ENCODE results near the gene OR4F15.
"Not testable (repeated sequence)": the region's sequence is repeated elsewhere in the genome, so short reads cannot be mapped to it uniquely, and the experiment has no call there.

Gene OR4F15

GRCh38 chr15:101773496-101774100 is 38.4 kb upstream of the OR4F15 start:
- no peaks in the 10 kb centered on the region for H3K27me3 ChIP-seq
- no peak overlapping the region for H3K4me3 ChIP-seq (ENCODE audit: low read depth in 1 of 2, low read length in 1 of 2)
- H3K9me3 ChIP-seq, result no peaks in the 10 kb centered on the region
- H3K27ac ChIP-seq, result no peak overlapping the region
- H3K4me1 ChIP-seq (ENCODE audit: control insufficient read depth in 1 of 2, insufficient read depth in 1 of 2, low read depth in 1 of 2, low read length in 1 of 2), result no peaks in the 10 kb centered on the region
- TF ChIP-seq CTCF (IDR thresholded peaks at IDR 0.05), result no peak
- H3K36me3 ChIP-seq, result no peaks in the 10 kb centered on the region

- no peak overlapping the region for H3K4me3 ChIP-seq (ENCODE audit: low read depth in 1 of 2, low read length in 1 of 2)
- TF ChIP-seq CTCF (IDR thresholded peaks at IDR 0.05), result no peak
- H3K9me3 ChIP-seq, result no peaks in the 10 kb centered on the region
- no peak overlapping the region for H3K27ac ChIP-seq
- H3K4me1 ChIP-seq (ENCODE audit: control insufficient read depth in 1 of 2, insufficient read depth in 1 of 2, low read depth in 1 of 2, low read length in 1 of 2), result no peaks in the 10 kb centered on the region
- H3K27me3 ChIP-seq, result no peaks in the 10 kb centered on the region
- no peaks in the 10 kb centered on the region for H3K36me3 ChIP-seq
Observed at GRCh38 chr15:101775136-101775535, 36.9 kb upstream of the OR4F15 start.

- H3K9me3 ChIP-seq; H3K27me3 ChIP-seq; H3K27ac ChIP-seq; H3K4me3 ChIP-seq (ENCODE audit: low read depth in 1 of 2, low read length in 1 of 2); H3K4me1 ChIP-seq (ENCODE audit: control insufficient read depth in 1 of 2, insufficient read depth in 1 of 2, low read depth in 1 of 2, low read length in 1 of 2); H3K36me3 ChIP-seq: not testable (repeated sequence)
Observed at GRCh38 chr15:101778576-101778975, 33.4 kb upstream of the OR4F15 start.

- not testable (repeated sequence) for H3K27ac ChIP-seq; H3K9me3 ChIP-seq; H3K4me3 ChIP-seq (ENCODE audit: low read depth in 1 of 2, low read length in 1 of 2); H3K36me3 ChIP-seq; H3K4me1 ChIP-seq (ENCODE audit: control insufficient read depth in 1 of 2, insufficient read depth in 1 of 2, low read depth in 1 of 2, low read length in 1 of 2)
- H3K27me3 ChIP-seq, result peaks cover 15% of the 10 kb centered on the region
Observed at GRCh38 chr15:101780225-101780624, 31.8 kb upstream of the OR4F15 start.

GRCh38 chr15:101781928-101782327 is 30.1 kb upstream of the OR4F15 start:
- H3K9me3 ChIP-seq, result no peaks in the 10 kb centered on the region
- TF ChIP-seq CTCF (IDR thresholded peaks at IDR 0.05), result no peak
- no peak overlapping the region for H3K27ac ChIP-seq
- H3K27me3 ChIP-seq, result peaks cover 20% of the 10 kb centered on the region
- no peaks in the 10 kb centered on the region for H3K4me1 ChIP-seq (ENCODE audit: control insufficient read depth in 1 of 2, insufficient read depth in 1 of 2, low read depth in 1 of 2, low read length in 1 of 2)
- no peak overlapping the region for H3K4me3 ChIP-seq (ENCODE audit: low read depth in 1 of 2, low read length in 1 of 2)
- no peaks in the 10 kb centered on the region for H3K36me3 ChIP-seq

- Histone ChIP-seq H3K4me3 (ENCODE audit: low read depth in 1 of 2, low read length in 1 of 2) (no peak overlapping the region), H3K27me3 (peaks cover 24% of the 10 kb centered on the region), H3K9me3 (no peaks in the 10 kb centered on the region), H3K27ac (no peak overlapping the region), H3K4me1 (ENCODE audit: control insufficient read depth in 1 of 2, insufficient read depth in 1 of 2, low read depth in 1 of 2, low read length in 1 of 2) (no peaks in the 10 kb centered on the region), H3K36me3 (no peaks in the 10 kb centered on the region)
- TF ChIP-seq CTCF (IDR thresholded peaks at IDR 0.05), result no peak
Observed at GRCh38 chr15:101784644-101785043, 27.4 kb upstream of the OR4F15 start.

- H3K27me3 ChIP-seq, result peaks cover 33% of the 10 kb centered on the region
- not testable (repeated sequence) for H3K27ac ChIP-seq; H3K4me3 ChIP-seq (ENCODE audit: low read depth in 1 of 2, low read length in 1 of 2); H3K4me1 ChIP-seq (ENCODE audit: control insufficient read depth in 1 of 2, insufficient read depth in 1 of 2, low read depth in 1 of 2, low read length in 1 of 2); H3K9me3 ChIP-seq; H3K36me3 ChIP-seq
Observed at GRCh38 chr15:101786422-101786821, 25.6 kb upstream of the OR4F15 start.

GRCh38 chr15:101788001-101788400 is 24.0 kb upstream of the OR4F15 start:
- not testable (repeated sequence) for H3K36me3 ChIP-seq; H3K9me3 ChIP-seq; H3K4me1 ChIP-seq (ENCODE audit: control insufficient read depth in 1 of 2, insufficient read depth in 1 of 2, low read depth in 1 of 2, low read length in 1 of 2); H3K27ac ChIP-seq; H3K4me3 ChIP-seq (ENCODE audit: low read depth in 1 of 2, low read length in 1 of 2)
- H3K27me3 ChIP-seq, result peaks cover 33% of the 10 kb centered on the region

GRCh38 chr15:101788503-101789269 is 23.3 kb upstream of the OR4F15 start:
- H3K9me3 ChIP-seq; H3K4me3 ChIP-seq (ENCODE audit: low read depth in 1 of 2, low read length in 1 of 2); H3K4me1 ChIP-seq (ENCODE audit: control insufficient read depth in 1 of 2, insufficient read depth in 1 of 2, low read depth in 1 of 2, low read length in 1 of 2); H3K27ac ChIP-seq; H3K36me3 ChIP-seq: not testable (repeated sequence)
- peaks cover 26% of the 10 kb centered on the region for H3K27me3 ChIP-seq

- not testable (repeated sequence) for H3K4me1 ChIP-seq (ENCODE audit: control insufficient read depth in 1 of 2, insufficient read depth in 1 of 2, low read depth in 1 of 2, low read length in 1 of 2); H3K4me3 ChIP-seq (ENCODE audit: low read depth in 1 of 2, low read length in 1 of 2); H3K36me3 ChIP-seq; H3K9me3 ChIP-seq; H3K27ac ChIP-seq
- H3K27me3 ChIP-seq, result peaks cover 24% of the 10 kb centered on the region
Observed at GRCh38 chr15:101790748-101791147, 21.3 kb upstream of the OR4F15 start.

Measured in neutrophil (primary cell).